Pancreas (tissue), 10 donors: ENCODE data around the gene NHERF1. TPM values are rescaled to one million over a fixed set of nuclear protein-coding genes. Genes with fewer than 3 reads are reported as not detected.

Experiments
- ATAC-seq, 4 donors: fragments of 200-7000 bp; cut with Tn5 transposase; one replicate each; pipeline versions ENCODE4 v1.8.0 to v1.9.1; 2020; ENCODE audit warnings: mild to moderate bottlenecking in 4 of 4, moderate library complexity in 4 of 4
- DNase-seq, 6 donors: peaks; one replicate each; pipeline ENCODE4 v3.0.0-alpha.2; 2020
- FAIRE-seq: peaks from 2 replicates; lab custom pipeline; 2012; peaks lifted over from hg19 to GRCh38; lab: Jason Lieb, UNC
- H3K27ac ChIP-seq, 4 donors: fragments of 200-600 bp; sonication (generic); 1 replicate in 3 of 4; 2 replicates in 1 of 4; pipeline versions ENCODE4 v1.5.0 to v1.8.0; 2020
- H3K27me3 ChIP-seq, 4 donors: fragments of 200-600 bp; one replicate each; pipeline ENCODE4 v1.8.0; 2021
- H3K36me3 ChIP-seq, 3 donors: fragments of 200-600 bp; sonication (generic) in 1 of 3; one replicate each; pipeline versions ENCODE4 v1.5.0 to v1.8.0; 2020 to 2021
- H3K4me1 ChIP-seq, 3 donors: fragments of 200-600 bp; one replicate each; pipeline ENCODE4 v1.8.0; 2021
- H3K4me3 ChIP-seq, 4 donors: fragments of 200-600 bp; sonication (generic) in 2 of 4; one replicate each; pipeline versions ENCODE4 v1.5.0 to v1.8.0; 2020 to 2021
- H3K9me3 ChIP-seq, 4 donors: fragments of 200-600 bp; one replicate each; pipeline ENCODE4 v1.8.0; 2021
- WGBS, 2 donors: extraction: QIAGEN DNeasy Blood & Tissue Kit; methylation state at CpG; one replicate each; pipeline ENCODE4 v1.1.7; 2013; 5-methylcytosine and 5-hydroxymethylcytosine counted together
- intact Hi-C, 3 donors: fragments of 100-400 bp; cut with DNase I; formaldehyde crosslinking; loops; one replicate each; pipeline versions ENCODE4 v1.11.1 to v1.14.2; 2022
- polyA plus RNA-seq, 2 donors: library from polyadenylated mRNA; stranded (reverse); fragments of 200-250 nt; gene quantifications; one replicate each; pipeline ENCODE4 v1.2.3, GENCODE V29; 2013
- total RNA-seq, 6 donors: library from RNA; stranded (reverse); fragmentation: NEBNext Ultra II Directional in 4 of 6; extraction: Animal tissue kit (Norgen Biotek cat#: 25700) in 4 of 6; gene quantifications; one replicate each; pipeline versions ENCODE4 v1.2.1 to v1.2.4, GENCODE V29; 2021 to 2023
- TF ChIP-seq, protein P1 (sequence below), 4 donors: fragments of 200-600 bp; sonication (generic) in 3 of 4; IDR thresholded peaks; one replicate each; pipeline versions ENCODE4 v1.5.0 to v1.8.0; 2021; ENCODE audit warnings: antibody characterized with exemption in 4 of 4
- donor health status: healthy with polysubstance abuse.
- donor health status: DM: no; HTN: no; CAD: no; lungs with moderate emphysema.
- donor health status: DM: no; HTN: no; CAD: no.
- donor health status: control.
- donor health status: control.
- donor health status: Bipolar disorder and iron deficiency.
- donor health status: DM: yes; HTN: yes; CAD: no.
- donor health status: DM: no; HTN: no; CAD: no.
- donor health status: DM: no; HTN: no; CAD: no.
- donor health status: DM: yes; HTN: yes; CAD: no.

The NHERF1 gene
- total and polyA plus RNA-seq, 8 donors, result 40.1 to 91.9 (median 56.5) TPM

DNA sequence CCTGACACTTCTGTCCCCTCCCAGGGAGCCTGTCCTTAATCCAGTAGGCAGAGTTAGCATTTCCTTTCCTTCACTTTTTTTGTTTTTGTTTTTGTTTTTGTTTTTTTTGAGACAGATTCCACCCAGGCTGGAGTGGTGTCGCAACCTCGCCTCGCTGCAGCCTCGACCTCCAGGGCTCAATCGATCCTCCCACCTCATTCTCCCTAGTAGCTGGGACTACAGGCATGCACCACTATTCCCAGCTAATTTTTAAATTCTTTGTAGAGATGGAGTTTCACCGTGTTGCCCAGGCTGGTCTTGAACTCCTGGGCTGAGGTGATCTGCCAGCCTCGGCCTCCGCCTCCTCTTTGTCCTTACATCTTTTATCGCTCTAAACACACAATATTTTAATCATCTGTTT, 4.0 kb downstream of the NHERF1 start:
- TF ChIP-seq, protein P1, sequence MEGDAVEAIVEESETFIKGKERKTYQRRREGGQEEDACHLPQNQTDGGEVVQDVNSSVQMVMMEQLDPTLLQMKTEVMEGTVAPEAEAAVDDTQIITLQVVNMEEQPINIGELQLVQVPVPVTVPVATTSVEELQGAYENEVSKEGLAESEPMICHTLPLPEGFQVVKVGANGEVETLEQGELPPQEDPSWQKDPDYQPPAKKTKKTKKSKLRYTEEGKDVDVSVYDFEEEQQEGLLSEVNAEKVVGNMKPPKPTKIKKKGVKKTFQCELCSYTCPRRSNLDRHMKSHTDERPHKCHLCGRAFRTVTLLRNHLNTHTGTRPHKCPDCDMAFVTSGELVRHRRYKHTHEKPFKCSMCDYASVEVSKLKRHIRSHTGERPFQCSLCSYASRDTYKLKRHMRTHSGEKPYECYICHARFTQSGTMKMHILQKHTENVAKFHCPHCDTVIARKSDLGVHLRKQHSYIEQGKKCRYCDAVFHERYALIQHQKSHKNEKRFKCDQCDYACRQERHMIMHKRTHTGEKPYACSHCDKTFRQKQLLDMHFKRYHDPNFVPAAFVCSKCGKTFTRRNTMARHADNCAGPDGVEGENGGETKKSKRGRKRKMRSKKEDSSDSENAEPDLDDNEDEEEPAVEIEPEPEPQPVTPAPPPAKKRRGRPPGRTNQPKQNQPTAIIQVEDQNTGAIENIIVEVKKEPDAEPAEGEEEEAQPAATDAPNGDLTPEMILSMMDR (IDR thresholded peaks at IDR 0.05), result no peak
- Histone ChIP-seq H3K27me3 (no peaks in the 10 kb centered on the region), H3K27ac (peak overlapping the region in 3 of 4 donors; percentile 95 to 97 (median 95)), H3K9me3 (no peaks in the 10 kb centered on the region), H3K36me3 (no peaks in the 10 kb centered on the region), H3K4me1 (peaks cover 26 to 38% (median 31%) of the 10 kb centered on the region in 3 donors), H3K4me3 (peak overlapping the region in 1 of 4 donors; percentile 89)
- no peak for FAIRE-seq
- ATAC-seq, result no peak
- intact Hi-C loops, result no loop called here
- DNase-seq, result no peak
- WGBS, 2 donors, result 48 to 55% methylated on average over 9 of the region's 9 CpGs

DNA sequence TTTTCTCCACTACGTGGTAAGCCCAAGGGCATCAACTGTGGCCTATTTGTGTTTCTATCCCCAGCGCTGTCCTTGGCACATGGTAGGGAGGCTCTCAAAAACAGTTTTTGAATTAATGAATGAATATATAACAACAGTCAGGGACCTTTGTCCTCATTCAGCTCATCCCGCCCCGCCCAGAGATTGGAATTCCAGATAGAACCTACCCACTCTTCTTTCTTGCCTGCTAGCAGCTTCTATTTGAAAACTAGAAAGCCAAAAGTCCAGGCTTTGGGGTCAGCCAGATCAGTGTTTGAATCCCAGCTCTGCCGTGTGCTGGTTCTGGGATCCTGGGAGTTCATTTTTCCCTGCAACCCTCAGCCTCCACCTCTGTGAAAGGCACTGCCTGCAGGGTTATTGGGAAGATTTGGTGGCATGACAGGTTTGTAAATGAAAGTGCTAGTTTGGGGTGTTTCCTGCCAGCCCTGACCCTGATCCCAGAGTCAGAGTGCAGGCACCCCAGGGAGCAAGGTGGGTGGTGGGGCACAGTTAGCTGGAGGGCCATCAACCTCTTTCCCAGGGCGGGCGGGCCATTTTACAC, 4.5 kb downstream of the NHERF1 start:
- intact Hi-C loops, result no loop called here
- WGBS, 2 donors, result 71 to 72% methylated on average over 7 of the region's 7 CpGs
- ATAC-seq, result no peak

DNA sequence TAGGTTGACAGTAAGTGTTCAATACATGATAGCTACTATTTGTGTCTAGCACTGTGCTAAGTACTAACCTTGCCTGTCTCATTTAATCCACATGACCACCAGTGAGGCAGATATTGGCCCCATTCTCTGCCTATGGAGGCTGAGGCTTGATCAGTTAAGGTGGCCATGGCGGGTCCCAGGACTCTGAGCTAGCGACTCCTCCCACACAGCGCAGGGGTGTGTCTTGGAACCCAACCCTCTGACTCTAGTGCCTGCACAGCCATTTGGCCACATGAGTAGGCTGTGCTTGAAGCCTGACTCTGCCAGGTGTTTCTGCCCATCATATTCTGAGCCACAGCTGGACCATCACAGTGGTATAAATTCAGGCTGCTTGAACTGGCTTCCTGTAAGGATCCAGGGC, 6.4 kb downstream of the NHERF1 start:
- H3K9me3 ChIP-seq, result no peaks in the 10 kb centered on the region
- no peak overlapping the region for H3K27ac ChIP-seq
- FAIRE-seq (no peak), ATAC-seq (no peak), DNase-seq (peak in 1 of 6 donors; percentile 31)
- no peaks in the 10 kb centered on the region for H3K36me3 ChIP-seq
- H3K27me3 ChIP-seq, result no peaks in the 10 kb centered on the region
- 92 to 98% methylated on average over 3 of the region's 3 CpGs for WGBS, 2 donors
- TF ChIP-seq, protein P1 (IDR thresholded peaks at IDR 0.05), result no peak
- H3K4me1 ChIP-seq, result peaks cover 50 to 57% (median 55%) of the 10 kb centered on the region in 3 donors
- H3K4me3 ChIP-seq, result no peak overlapping the region
- intact Hi-C loops, result no loop called here

More for the DNA sequence above, 4.5 kb downstream of the NHERF1 start:
- Histone ChIP-seq H3K9me3 (no peaks in the 10 kb centered on the region), H3K4me1 (peaks cover 31 to 38% (median 36%) of the 10 kb centered on the region in 3 donors), H3K36me3 (no peaks in the 10 kb centered on the region), H3K27me3 (no peaks in the 10 kb centered on the region), H3K27ac (peak overlapping the region in 3 of 4 donors; percentile 29 to 95 (median 95)), H3K4me3 (no peak overlapping the region)
- DNase-seq, result peak in 1 of 6 donors; percentile 4
- TF ChIP-seq, protein P1 (IDR thresholded peaks at IDR 0.05), result no peak
- no peak for FAIRE-seq

DNA sequence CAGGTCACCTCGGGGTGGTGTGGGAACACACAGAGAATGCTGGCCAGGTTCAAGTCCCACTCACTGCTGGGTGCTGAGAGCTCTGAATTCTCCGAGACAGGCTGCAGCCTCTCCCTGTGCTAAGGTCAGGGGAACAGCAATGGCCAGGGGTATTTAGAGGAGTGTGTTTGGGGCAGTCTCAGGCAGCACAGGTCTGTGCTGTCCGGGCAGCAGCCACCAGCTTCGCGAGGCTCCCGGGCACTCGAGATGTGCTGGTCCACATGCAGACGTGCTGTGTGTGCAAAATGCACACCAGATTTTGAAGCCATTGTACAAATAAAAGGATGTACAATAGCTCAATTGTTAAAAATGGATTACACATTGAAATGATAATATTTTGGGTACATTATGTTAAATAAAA, 7.1 kb downstream of the NHERF1 start:
- DNase-seq (peak in 1 of 6 donors; percentile 29), FAIRE-seq (no peak), ATAC-seq (no peak)
- H3K9me3 ChIP-seq, result no peaks in the 10 kb centered on the region
- TF ChIP-seq, protein P1 (IDR thresholded peaks at IDR 0.05), result no peak
- H3K27ac ChIP-seq, result no peak overlapping the region
- intact Hi-C loops, result no loop called here
- H3K36me3 ChIP-seq, result no peaks in the 10 kb centered on the region
- H3K27me3 ChIP-seq, result no peaks in the 10 kb centered on the region
- WGBS, 2 donors, result 78 to 81% methylated on average over 8 of the region's 8 CpGs
- peaks cover 57 to 64% (median 57%) of the 10 kb centered on the region in 3 donors for H3K4me1 ChIP-seq
- H3K4me3 ChIP-seq, result no peak overlapping the region

DNA sequence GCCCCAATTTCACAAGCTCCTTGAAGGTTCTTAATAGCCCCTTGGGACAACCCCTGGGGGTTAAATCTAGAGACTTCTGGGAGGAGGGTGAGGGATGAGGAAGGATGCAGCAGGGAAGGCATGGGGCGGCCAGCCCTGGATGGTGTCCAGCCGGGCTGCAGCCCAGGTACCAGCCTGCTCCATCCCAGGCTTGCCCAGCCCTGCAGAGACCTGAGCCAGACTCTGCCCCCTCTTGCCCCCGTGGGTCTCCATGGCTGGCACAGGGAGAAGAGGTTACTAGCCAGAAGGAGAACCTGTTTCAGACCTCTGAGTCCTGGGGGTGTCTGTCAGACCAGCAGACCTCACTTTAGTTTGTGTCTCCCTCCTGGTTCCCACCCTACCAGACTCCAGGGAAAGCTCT, 8.5 kb downstream of the NHERF1 start:
- TF ChIP-seq, protein P1 (IDR thresholded peaks at IDR 0.05), result no peak
- ATAC-seq, result no peak
- intact Hi-C loops, result no loop called here
- 40 to 47% methylated on average over 3 of the region's 3 CpGs for WGBS, 2 donors
- Histone ChIP-seq H3K27ac (peak overlapping the region in 3 of 4 donors; percentile 40 to 82 (median 65)), H3K4me1 (peaks cover 53 to 65% (median 57%) of the 10 kb centered on the region in 3 donors), H3K9me3 (no peaks in the 10 kb centered on the region), H3K27me3 (no peaks in the 10 kb centered on the region), H3K36me3 (no peaks in the 10 kb centered on the region), H3K4me3 (no peak overlapping the region)
- DNase-seq, result peak in 1 of 6 donors; percentile 44
- FAIRE-seq, result no peak
